ENCODE data around the gene RALY. TPM values are rescaled to one million over a fixed set of nuclear protein-coding genes. Genes with fewer than 3 reads are reported as not detected.

The RALY gene
- total RNA-seq, 1 donor from 2014 or later: 116 TPM

- H3K4me3 Mint-ChIP-seq: no peak overlapping the region
- no peak overlapping the region for H3K27ac Mint-ChIP-seq
Observed at GRCh38 chr20:33979094-33979493, 14.6 kb upstream of the RALY start.

GRCh38 chr20:33981347-33981746 lies 12.4 kb upstream of the RALY start:
- no peaks in the 10 kb centered on the region for H3K36me3 Mint-ChIP-seq (ENCODE audit: low read depth)
- intact Hi-C loops (cut with micrococcal nuclease): no loop called here
- no peak for DNase-seq
- TF ChIP-seq CTCF (IDR thresholded peaks at IDR 0.05): no peak
- H3K27me3 Mint-ChIP-seq: peaks cover 19% of the 10 kb centered on the region
- H3K27ac Mint-ChIP-seq: no peak overlapping the region
- no peaks in the 10 kb centered on the region for H3K4me1 Mint-ChIP-seq
- CTCF ChIA-PET: no interaction called here
- no peak for ATAC-seq (ENCODE audit: low read depth)
- peaks cover 4% of the 10 kb centered on the region for H3K9me3 Mint-ChIP-seq
- POLR2A ChIA-PET: interaction anchor here (1.3 kb wide), 1 partner anchor 12 kb away, joined by 3 read pairs; no protein-coding TSS in a partner anchor
- no peak overlapping the region for H3K4me3 Mint-ChIP-seq

More at GRCh38 chr20:33979094-33979493, 14.6 kb upstream of the RALY start:
- ChIA-PET CTCF (no interaction called here), POLR2A (no interaction called here)
- DNase-seq: no peak
- no peak for TF ChIP-seq CTCF (IDR thresholded peaks at IDR 0.05)
- no peak for ATAC-seq (ENCODE audit: low read depth)
- Mint-ChIP-seq H3K9me3 (peaks cover 4% of the 10 kb centered on the region), H3K27me3 (peaks cover 19% of the 10 kb centered on the region), H3K4me1 (no peaks in the 10 kb centered on the region), H3K36me3 (ENCODE audit: low read depth) (no peaks in the 10 kb centered on the region)
- intact Hi-C loops (cut with micrococcal nuclease): no loop called here

- H3K4me1 Mint-ChIP-seq: no peaks in the 10 kb centered on the region
- H3K27ac Mint-ChIP-seq: no peak overlapping the region
- DNase-seq: no peak
- ATAC-seq (ENCODE audit: low read depth): no peak
- ChIA-PET CTCF (no interaction called here), POLR2A (no interaction called here)
- H3K4me3 Mint-ChIP-seq: no peak overlapping the region
- intact Hi-C loops (cut with micrococcal nuclease): no loop called here
- no peaks in the 10 kb centered on the region for H3K36me3 Mint-ChIP-seq (ENCODE audit: low read depth)
- peaks cover 19% of the 10 kb centered on the region for H3K27me3 Mint-ChIP-seq
- H3K9me3 Mint-ChIP-seq: peaks cover 4% of the 10 kb centered on the region
- no peak for TF ChIP-seq CTCF (IDR thresholded peaks at IDR 0.05)
Observed at GRCh38 chr20:33981964-33982363, 11.7 kb upstream of the RALY start.

- Mint-ChIP-seq H3K27ac (no peak overlapping the region), H3K27me3 (peaks cover 14% of the 10 kb centered on the region), H3K4me3 (no peak overlapping the region), H3K9me3 (no peaks in the 10 kb centered on the region), H3K36me3 (ENCODE audit: low read depth) (no peaks in the 10 kb centered on the region), H3K4me1 (no peaks in the 10 kb centered on the region)
- intact Hi-C loops (cut with micrococcal nuclease): no loop called here
- CTCF ChIA-PET: no interaction called here
- POLR2A ChIA-PET: no interaction called here
- TF ChIP-seq CTCF (IDR thresholded peaks at IDR 0.05): no peak
- DNase-seq: no peak
- ATAC-seq (ENCODE audit: low read depth): no peak
Observed at GRCh38 chr20:33983371-33983770, 10.3 kb upstream of the RALY start.

- no peak for TF ChIP-seq CTCF (IDR thresholded peaks at IDR 0.05)
- no peak for DNase-seq
- H3K4me1 Mint-ChIP-seq: no peaks in the 10 kb centered on the region
- ChIA-PET CTCF (no interaction called here), POLR2A (no interaction called here)
- H3K27me3 Mint-ChIP-seq: peaks cover 5% of the 10 kb centered on the region
- ATAC-seq (ENCODE audit: low read depth): no peak
- H3K36me3 Mint-ChIP-seq (ENCODE audit: low read depth): no peaks in the 10 kb centered on the region
- no peaks in the 10 kb centered on the region for H3K9me3 Mint-ChIP-seq
- no peak overlapping the region for H3K27ac Mint-ChIP-seq
- no peak overlapping the region for H3K4me3 Mint-ChIP-seq
- intact Hi-C loops (cut with micrococcal nuclease): no loop called here
Observed at GRCh38 chr20:33984182-33984719, 9.5 kb upstream of the RALY start.

Data from activated B cell treated with CpG ODN at 0.5 μM for 24 hours (primary cell).